ENCODE data around the gene CTF1. TPM values are rescaled to one million over a fixed set of nuclear protein-coding genes. Genes with fewer than 3 reads are reported as not detected.
A peak's percentile ranks its signal among the peaks of the same experiment; 100 is the strongest.

The CTF1 gene
- total and polyA plus RNA-seq, 10 of the 15 experiments (the other 5 are each of a cell fraction or from before 2014, with no cell fraction given) = 0.04 to 0.46 (median 0.11) TPM; not detected in 3

- SMC1A ChIA-PET (ENCODE audit: uncharacterized antibody, unreplicated experiment) = interaction anchor here (0.5 to 1.7 kb wide), 2 partner anchors 8 to 103 kb away, joined by 3 to 5 read pairs; no protein-coding TSS in a partner anchor
- POLR2A ChIA-PET = interaction anchor here (0.6 to 1.2 kb wide), 6 partner anchors 46 to 1175 kb away, joined by 3 to 7 read pairs (median 4); partner anchors contain the start of gene ZNF267
- Histone ChIP-seq H3K36me3 (ENCODE audit: control insufficient read depth in 2 of 2, insufficient read depth in 2 of 2, low read length in 1 of 2) (0 out of 4 replicates have a peak, but pooled peaks cover 1 to 8% of the 10 kb centered on the region in 2 experiments), H3K27me3 (replicated peaks in 1 of 2; ENCODE audit: control insufficient read depth in 2 of 2, insufficient read depth in 2 of 2, low read length in 1 of 2) (no peaks in the 10 kb centered on the region), H3K27ac (ENCODE audit: control insufficient read depth, insufficient read depth) (peak within 1 kb of the TSS; percentile 82), H3K79me2 (ENCODE audit: control insufficient read depth, insufficient read depth, low read length) (peaks cover 19% of the 10 kb centered on the region), H3K4me2 (ENCODE audit: control insufficient read depth, insufficient read depth) (peak within 1 kb of the TSS; percentile 77), H3K4me1 (ENCODE audit: control insufficient read depth, insufficient read depth, low read length) (peaks cover 13% of the 10 kb centered on the region), H3K4me3 (peak within 1 kb of the TSS; percentile 99), H3K9me3 (replicated peaks; ENCODE audit: control insufficient read depth, insufficient read depth, low read length) (no peaks in the 10 kb centered on the region), H4K20me1 (ENCODE audit: control insufficient read depth, insufficient read depth) (no peaks in the 10 kb centered on the region), H2AFZ (ENCODE audit: control insufficient read depth, low read depth, low read length) (peak within 1 kb of the TSS; percentile 54), H3K9ac (ENCODE audit: control insufficient read depth, insufficient read depth, low read length) (peak within 1 kb of the TSS; percentile 82)
- no peak for DNase-seq (ENCODE audit: low read depth, low spot score)
- WGBS (ENCODE audit: insufficient coverage, insufficient replicate concordance, low lambda C conversion rate, missing lambda C conversion rate) = 1% methylated on average over 40 of the region's 70 CpGs
- no TSS peak for BruUV-seq (replicated peaks)
- RAD21 ChIA-PET (ENCODE audit: unreplicated experiment) = interaction anchor here (0.6 to 0.7 kb wide), 2 partner anchors 168 to 255 kb away, joined by 3 read pairs; partner anchors contain the start of gene KAT8
- ATAC-seq = peak; percentile 88
- in situ Hi-C loops (cut with MboI) (no loop called here), intact Hi-C loops (cut with micrococcal nuclease; ENCODE audit: unreplicated experiment) (no loop called here)
- CTCF ChIA-PET = interaction anchor here (0.6 to 2.0 kb wide), 6 partner anchors 8 to 496 kb away, joined by 3 to 14 read pairs (median 4); partner anchors contain the start of gene BCL7C
- FAIRE-seq = no peak
- TF ChIP-seq NR2F1 (conservative IDR thresholded peaks at IDR 0.05) (peak; percentile 63; the same call in 1 of the 2 replicates), RB1 (IDR thresholded peaks at IDR 0.05; ENCODE audit: borderline replicate concordance) (peak; percentile 69; the same call in 1 of the 2 replicates), IKZF1 (conservative IDR thresholded peaks at IDR 0.05) (peak; percentile 93), SUZ12 (IDR thresholded peaks at IDR 0.05; ENCODE audit: unreplicated experiment) (no peak), BCL11A (IDR thresholded peaks at IDR 0.05; ENCODE audit: low read depth, low read length) (no peak), ZBTB11 (CRISPR knock-in tag; IDR thresholded peaks at IDR 0.05) (no peak; the same call in 1 of the 2 replicates), MEF2A (IDR thresholded peaks at IDR 0.05; ENCODE audit: insufficient read depth, low read depth, low read length) (no peak), NFYB (IDR thresholded peaks at IDR 0.05; ENCODE audit: insufficient read depth, low read depth, low read length) (no peak), SRF (IDR thresholded peaks at IDR 0.05; ENCODE audit: low read depth in 2 of 2, low read length in 2 of 2) (no peak)
- TF ChIP-seq, protein P1, sequence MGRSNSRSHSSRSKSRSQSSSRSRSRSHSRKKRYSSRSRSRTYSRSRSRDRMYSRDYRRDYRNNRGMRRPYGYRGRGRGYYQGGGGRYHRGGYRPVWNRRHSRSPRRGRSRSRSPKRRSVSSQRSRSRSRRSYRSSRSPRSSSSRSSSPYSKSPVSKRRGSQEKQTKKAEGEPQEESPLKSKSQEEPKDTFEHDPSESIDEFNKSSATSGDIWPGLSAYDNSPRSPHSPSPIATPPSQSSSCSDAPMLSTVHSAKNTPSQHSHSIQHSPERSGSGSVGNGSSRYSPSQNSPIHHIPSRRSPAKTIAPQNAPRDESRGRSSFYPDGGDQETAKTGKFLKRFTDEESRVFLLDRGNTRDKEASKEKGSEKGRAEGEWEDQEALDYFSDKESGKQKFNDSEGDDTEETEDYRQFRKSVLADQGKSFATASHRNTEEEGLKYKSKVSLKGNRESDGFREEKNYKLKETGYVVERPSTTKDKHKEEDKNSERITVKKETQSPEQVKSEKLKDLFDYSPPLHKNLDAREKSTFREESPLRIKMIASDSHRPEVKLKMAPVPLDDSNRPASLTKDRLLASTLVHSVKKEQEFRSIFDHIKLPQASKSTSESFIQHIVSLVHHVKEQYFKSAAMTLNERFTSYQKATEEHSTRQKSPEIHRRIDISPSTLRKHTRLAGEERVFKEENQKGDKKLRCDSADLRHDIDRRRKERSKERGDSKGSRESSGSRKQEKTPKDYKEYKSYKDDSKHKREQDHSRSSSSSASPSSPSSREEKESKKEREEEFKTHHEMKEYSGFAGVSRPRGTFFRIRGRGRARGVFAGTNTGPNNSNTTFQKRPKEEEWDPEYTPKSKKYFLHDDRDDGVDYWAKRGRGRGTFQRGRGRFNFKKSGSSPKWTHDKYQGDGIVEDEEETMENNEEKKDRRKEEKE (IDR thresholded peaks at IDR 0.05) = no peak
- TF ChIP-seq, protein P2, sequence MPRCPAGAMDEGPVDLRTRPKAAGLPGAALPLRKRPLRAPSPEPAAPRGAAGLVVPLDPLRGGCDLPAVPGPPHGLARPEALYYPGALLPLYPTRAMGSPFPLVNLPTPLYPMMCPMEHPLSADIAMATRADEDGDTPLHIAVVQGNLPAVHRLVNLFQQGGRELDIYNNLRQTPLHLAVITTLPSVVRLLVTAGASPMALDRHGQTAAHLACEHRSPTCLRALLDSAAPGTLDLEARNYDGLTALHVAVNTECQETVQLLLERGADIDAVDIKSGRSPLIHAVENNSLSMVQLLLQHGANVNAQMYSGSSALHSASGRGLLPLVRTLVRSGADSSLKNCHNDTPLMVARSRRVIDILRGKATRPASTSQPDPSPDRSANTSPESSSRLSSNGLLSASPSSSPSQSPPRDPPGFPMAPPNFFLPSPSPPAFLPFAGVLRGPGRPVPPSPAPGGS (IDR thresholded peaks at IDR 0.05; ENCODE audit: borderline replicate concordance, insufficient read depth, low read depth, low read length, poor library complexity, severe bottlenecking) = peak; percentile 10
- TF ChIP-seq, protein P3, sequence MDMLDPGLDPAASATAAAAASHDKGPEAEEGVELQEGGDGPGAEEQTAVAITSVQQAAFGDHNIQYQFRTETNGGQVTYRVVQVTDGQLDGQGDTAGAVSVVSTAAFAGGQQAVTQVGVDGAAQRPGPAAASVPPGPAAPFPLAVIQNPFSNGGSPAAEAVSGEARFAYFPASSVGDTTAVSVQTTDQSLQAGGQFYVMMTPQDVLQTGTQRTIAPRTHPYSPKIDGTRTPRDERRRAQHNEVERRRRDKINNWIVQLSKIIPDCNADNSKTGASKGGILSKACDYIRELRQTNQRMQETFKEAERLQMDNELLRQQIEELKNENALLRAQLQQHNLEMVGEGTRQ (IDR thresholded peaks at IDR 0.05; ENCODE audit: borderline replicate concordance, low read depth, low read length) = peak; percentile 33
Measured at GRCh38 chr16:30948667-30949649, 52.5 kb downstream of the CTF1 start, which contains the start of gene ORAI3. TSS of gene ORAI3 (plus strand) at chr16:30949068. CDS start at chr16:30949290, 222 bp downstream.

Measured in GM12878 (cell line).